BLaER1 (cell line): ENCODE measurements around the gene RAG1.
"Not testable (repeated sequence)": the region's sequence is repeated elsewhere in the genome, so short reads cannot be mapped to it uniquely, and the experiment has no call there.

Experiments
- H3K27ac ChIP-seq: shearing (Covaris generic); formaldehyde crosslinking; 2 replicates; pipeline ENCODE4 v1.8.1; 2022
- H3K27me3 ChIP-seq: shearing (Covaris generic); formaldehyde crosslinking; 2 replicates; pipeline ENCODE4 v1.8.1; 2022
- H3K36me3 ChIP-seq: shearing (Covaris generic); formaldehyde crosslinking; 2 replicates; pipeline ENCODE4 v1.8.1; 2022
- H3K4me1 ChIP-seq: shearing (Covaris generic); formaldehyde crosslinking; 2 replicates; pipeline ENCODE4 v1.8.1; 2022
- H3K4me2 ChIP-seq: shearing (Covaris generic); formaldehyde crosslinking; 2 replicates; pipeline ENCODE4 v1.8.1; 2022
- H3K4me3 ChIP-seq: shearing (Covaris generic); formaldehyde crosslinking; 2 replicates; pipeline ENCODE4 v1.8.1; 2022
- H3K9ac ChIP-seq: shearing (Covaris generic); formaldehyde crosslinking; 2 replicates; pipeline ENCODE4 v1.8.1; 2022
- H3K9me3 ChIP-seq: shearing (Covaris generic); formaldehyde crosslinking; 2 replicates; pipeline ENCODE4 v1.8.1; 2022
- H4K20me1 ChIP-seq: shearing (Covaris generic); formaldehyde crosslinking; 2 replicates; pipeline ENCODE4 v1.8.1; 2022
- Cebpa-rat ChIP-seq: shearing (Covaris generic); IDR thresholded peaks from 2 replicates; pipeline ENCODE4 v1.8.1; 2022

Gene RAG1

GRCh38 chr11:36567694-36568093 is at the start of gene RAG1:
Gene RAG1 (plus strand): TSS chr11:36568007. CDS start chr11:36573305, 5,298 bp downstream.
- peak within 1 kb of the TSS; percentile 99 for H3K27ac ChIP-seq
- no peaks in the 10 kb centered on the region for H4K20me1 ChIP-seq
- peak within 1 kb of the TSS; percentile 73 for H3K4me3 ChIP-seq
- H3K36me3 ChIP-seq = peaks cover 24% of the 10 kb centered on the region
- H3K4me2 ChIP-seq = peak within 1 kb of the TSS; percentile 89
- H3K4me1 ChIP-seq = peaks cover 32% of the 10 kb centered on the region
- H3K9ac ChIP-seq = peak within 1 kb of the TSS; percentile 98
- TF ChIP-seq Cebpa-rat = peak; percentile 56; the same call in 1 of the 2 replicates
- H3K27me3 ChIP-seq = no peaks in the 10 kb centered on the region
- no peaks in the 10 kb centered on the region for H3K9me3 ChIP-seq

GRCh38 chr11:36530840-36531239 is 37.0 kb upstream of the RAG1 start:
- no peaks in the 10 kb centered on the region for H3K36me3 ChIP-seq
- no peak for TF ChIP-seq Cebpa-rat
- no peak overlapping the region for H3K9ac ChIP-seq
- no peaks in the 10 kb centered on the region for H3K27me3 ChIP-seq
- peaks cover 16% of the 10 kb centered on the region for H3K9me3 ChIP-seq
- H4K20me1 ChIP-seq = no peaks in the 10 kb centered on the region
- H3K4me3 ChIP-seq = no peak overlapping the region
- H3K4me2 ChIP-seq = no peak overlapping the region
- no peak overlapping the region for H3K27ac ChIP-seq
- H3K4me1 ChIP-seq = 0 out of 2 replicates have a peak, but pooled peaks cover 12% of the 10 kb centered on the region

GRCh38 chr11:36532941-36533601 is 34.7 kb upstream of the RAG1 start:
- Histone ChIP-seq H3K4me3 (no peak overlapping the region), H3K27ac (no peak overlapping the region)

GRCh38 chr11:36534276-36534840 is 33.4 kb upstream of the RAG1 start:
- Histone ChIP-seq H3K27ac (no peak overlapping the region), H3K27me3 (no peaks in the 10 kb centered on the region), H3K4me1 (peaks cover 32% of the 10 kb centered on the region), H3K36me3 (no peaks in the 10 kb centered on the region), H3K4me3 (no peak overlapping the region), H3K4me2 (no peak overlapping the region), H3K9ac (no peak overlapping the region), H4K20me1 (no peaks in the 10 kb centered on the region), H3K9me3 (no peaks in the 10 kb centered on the region)
- TF ChIP-seq Cebpa-rat = no peak

More at GRCh38 chr11:36532941-36533601, 34.7 kb upstream of the RAG1 start:
- Histone ChIP-seq H3K4me1 (peaks cover 20% of the 10 kb centered on the region), H3K4me2 (no peak overlapping the region), H3K27me3 (no peaks in the 10 kb centered on the region), H4K20me1 (no peaks in the 10 kb centered on the region), H3K36me3 (no peaks in the 10 kb centered on the region), H3K9me3 (no peaks in the 10 kb centered on the region), H3K9ac (no peak overlapping the region)
- TF ChIP-seq Cebpa-rat = no peak

- H4K20me1 ChIP-seq = no peaks in the 10 kb centered on the region
- no peaks in the 10 kb centered on the region for H3K27me3 ChIP-seq
- H3K9ac ChIP-seq = peak overlapping the region; percentile 68; the same call in 1 of the 2 replicates
- peaks cover 53% of the 10 kb centered on the region for H3K4me1 ChIP-seq
- 0 out of 2 replicates have a peak, but pooled peaks cover 12% of the 10 kb centered on the region for H3K9me3 ChIP-seq
- peak overlapping the region; percentile 88 for H3K27ac ChIP-seq
- TF ChIP-seq Cebpa-rat = no peak
- H3K4me2 ChIP-seq = peak overlapping the region; percentile 89
- H3K4me3 ChIP-seq = peak overlapping the region; percentile 36; the same call in 1 of the 2 replicates
- no peaks in the 10 kb centered on the region for H3K36me3 ChIP-seq
These were observed 26.8 kb upstream of the RAG1 start for GRCh38 chr11:36540998-36541397.

GRCh38 chr11:36550385-36551115 is 17.3 kb upstream of the RAG1 start:
- Histone ChIP-seq H3K36me3 (no peaks in the 10 kb centered on the region), H3K9me3 (peaks cover 9% of the 10 kb centered on the region; the same call in 1 of the 2 replicates), H3K4me2 (no peak overlapping the region), H3K4me3 (no peak overlapping the region), H3K27ac (no peak overlapping the region), H4K20me1 (no peaks in the 10 kb centered on the region), H3K4me1 (0 out of 2 replicates have a peak, but pooled peaks cover 4% of the 10 kb centered on the region), H3K27me3 (no peaks in the 10 kb centered on the region), H3K9ac (no peak overlapping the region)
- TF ChIP-seq Cebpa-rat = no peak

GRCh38 chr11:36557390-36557789 is 10.4 kb upstream of the RAG1 start:
- not testable (repeated sequence) for H3K27ac ChIP-seq, H3K4me3 ChIP-seq, H3K4me1 ChIP-seq, H3K36me3 ChIP-seq, H3K4me2 ChIP-seq, H4K20me1 ChIP-seq, H3K27me3 ChIP-seq, H3K9ac ChIP-seq
- H3K9me3 ChIP-seq = peaks cover 27% of the 10 kb centered on the region

- H3K9me3 ChIP-seq = peaks cover 27% of the 10 kb centered on the region
- no peak overlapping the region for H3K4me2 ChIP-seq
- no peaks in the 10 kb centered on the region for H3K27me3 ChIP-seq
- no peaks in the 10 kb centered on the region for H3K4me1 ChIP-seq
- no peak overlapping the region for H3K4me3 ChIP-seq
- TF ChIP-seq Cebpa-rat = no peak
- no peaks in the 10 kb centered on the region for H3K36me3 ChIP-seq
- H3K27ac ChIP-seq = no peak overlapping the region
- no peak overlapping the region for H3K9ac ChIP-seq
- no peaks in the 10 kb centered on the region for H4K20me1 ChIP-seq
These were observed 9.8 kb upstream of the RAG1 start for GRCh38 chr11:36557991-36558390.

- no peak overlapping the region for H3K9ac ChIP-seq
- H3K27me3 ChIP-seq = no peaks in the 10 kb centered on the region
- no peaks in the 10 kb centered on the region for H3K36me3 ChIP-seq
- no peak overlapping the region for H3K27ac ChIP-seq
- H3K4me2 ChIP-seq = no peak overlapping the region
- H3K4me3 ChIP-seq = no peak overlapping the region
- no peaks in the 10 kb centered on the region for H3K4me1 ChIP-seq
- peaks cover 27% of the 10 kb centered on the region for H3K9me3 ChIP-seq
- TF ChIP-seq Cebpa-rat = no peak
- no peaks in the 10 kb centered on the region for H4K20me1 ChIP-seq
These were observed 9.0 kb upstream of the RAG1 start for GRCh38 chr11:36558571-36559413.
